Uterus (tissue), 4 donors: ENCODE results near the gene CRIM1. TPM values are rescaled to one million over a fixed set of nuclear protein-coding genes. Genes with fewer than 3 reads are reported as not detected.
A peak's percentile ranks its signal among the peaks of the same experiment; 100 is the strongest.

Source experiments
- DNase-seq, 2 donors: peaks; one replicate each; pipeline ENCODE4 v3.0.0-alpha.2; 2019 to 2020
- H3K27ac ChIP-seq, 2 donors: fragments of 200-600 bp; sonication (generic); 1 replicate in 1 of 2; 2 replicates in 1 of 2; pipeline ENCODE4 v1.5.1; 2016 to 2018
- H3K27me3 ChIP-seq, 2 donors: fragments of 200-600 bp; sonication (generic); one replicate each; pipeline ENCODE4 v1.5.1; 2018 to 2019; ENCODE audit warnings: control low read depth in 1 of 2
- H3K36me3 ChIP-seq, 2 donors: fragments of 200-600 bp; sonication (generic); one replicate each; pipeline ENCODE4 v1.5.1; 2019; ENCODE audit warnings: control low read depth in 1 of 2
- H3K4me1 ChIP-seq, 2 donors: fragments of 200-600 bp; sonication (generic); one replicate each; pipeline ENCODE4 v1.5.1; 2018 to 2019; ENCODE audit warnings: control low read depth in 1 of 2
- H3K4me3 ChIP-seq, 2 donors: fragments of 200-600 bp; sonication (generic); 1 replicate in 1 of 2; 2 replicates in 1 of 2; pipeline ENCODE4 v1.5.1; 2018 to 2019; ENCODE audit warnings: mild to moderate bottlenecking in 1 of 2
- H3K9me3 ChIP-seq, 2 donors: fragments of 200-600 bp; sonication (generic); one replicate each; pipeline ENCODE4 v1.5.1; 2019; ENCODE audit warnings: control low read depth in 1 of 2
- POLR2A ChIP-seq, 2 donors: fragments of 450-650 bp; IDR thresholded peaks; one replicate each; pipeline ENCODE4 v1.6.1; 2016; ENCODE audit warnings: antibody characterized with exemption in 2 of 2, mild to moderate bottlenecking in 1 of 2, moderate library complexity in 1 of 2
- intact Hi-C: fragments of 100-400 bp; cut with DNase I; formaldehyde crosslinking; loops from one replicate; pipeline ENCODE4 v1.15.1; 2023; ENCODE audit warnings: low total_unique reads
- total RNA-seq, 4 donors: library from RNA; depleted of rRNA in 3 of 4; stranded (reverse); fragments of >200 nt in 3 of 4; gene quantifications; one replicate each; pipeline versions ENCODE4 v1.1.0 to v1.2.4, GENCODE V29; 2014 to 2023
- TF ChIP-seq, protein P1 (sequence below), 4 experiments: fragments of 200-600 bp in 2 of 4; fragments of 450-650 bp in 2 of 4; sonication (generic) in 2 of 4; IDR thresholded peaks; one replicate each; pipeline ENCODE4 v1.5.1; 2016 to 2019; ENCODE audit warnings: antibody characterized with exemption in 4 of 4, mild to moderate bottlenecking in 2 of 4, moderate library complexity in 1 of 4
- donor health status: DM: yes; HTN: yes; CAD: no.

Gene CRIM1
- total RNA-seq, 4 donors from 2014 or later: 51.2 to 168 (median 66.6) TPM

DNA sequence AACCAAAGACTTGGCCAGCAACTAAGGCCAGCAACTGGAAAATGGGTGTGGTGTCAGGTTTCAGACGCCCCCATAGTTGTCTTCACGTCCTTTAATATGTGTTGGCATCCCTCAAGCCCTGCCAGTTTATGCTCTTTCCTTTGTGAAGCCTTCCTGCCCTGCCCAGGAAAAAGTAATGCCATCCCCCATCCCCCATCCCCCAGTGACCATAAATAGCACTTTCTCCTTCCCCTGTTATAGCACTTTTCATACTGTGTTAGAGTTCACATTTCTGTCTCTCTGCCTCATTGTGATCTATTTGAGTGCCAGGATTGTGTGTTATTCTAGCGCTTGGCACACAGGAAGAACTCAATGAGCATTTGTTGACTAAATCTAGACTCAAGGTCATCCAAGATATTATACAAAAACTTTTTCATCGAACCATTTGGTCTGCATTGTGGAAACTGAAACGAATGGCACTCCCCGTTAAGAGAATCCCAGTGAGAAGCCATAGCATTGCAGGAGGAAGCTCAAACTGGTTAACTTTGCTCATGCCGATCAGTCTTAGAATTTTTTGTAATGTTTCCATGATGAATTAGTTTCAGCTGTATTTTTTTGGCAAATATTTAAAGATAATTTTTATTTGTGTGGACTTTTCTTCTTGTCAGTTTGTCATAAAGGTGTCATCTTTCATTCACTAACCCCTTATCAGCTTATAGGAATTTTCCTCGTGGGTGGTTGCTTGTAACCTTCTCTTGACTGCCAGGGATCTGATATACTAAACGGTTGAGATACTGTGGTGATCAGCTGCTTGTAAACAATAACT, 15.7 kb downstream of the CRIM1 start:
- TF ChIP-seq, protein P1, sequence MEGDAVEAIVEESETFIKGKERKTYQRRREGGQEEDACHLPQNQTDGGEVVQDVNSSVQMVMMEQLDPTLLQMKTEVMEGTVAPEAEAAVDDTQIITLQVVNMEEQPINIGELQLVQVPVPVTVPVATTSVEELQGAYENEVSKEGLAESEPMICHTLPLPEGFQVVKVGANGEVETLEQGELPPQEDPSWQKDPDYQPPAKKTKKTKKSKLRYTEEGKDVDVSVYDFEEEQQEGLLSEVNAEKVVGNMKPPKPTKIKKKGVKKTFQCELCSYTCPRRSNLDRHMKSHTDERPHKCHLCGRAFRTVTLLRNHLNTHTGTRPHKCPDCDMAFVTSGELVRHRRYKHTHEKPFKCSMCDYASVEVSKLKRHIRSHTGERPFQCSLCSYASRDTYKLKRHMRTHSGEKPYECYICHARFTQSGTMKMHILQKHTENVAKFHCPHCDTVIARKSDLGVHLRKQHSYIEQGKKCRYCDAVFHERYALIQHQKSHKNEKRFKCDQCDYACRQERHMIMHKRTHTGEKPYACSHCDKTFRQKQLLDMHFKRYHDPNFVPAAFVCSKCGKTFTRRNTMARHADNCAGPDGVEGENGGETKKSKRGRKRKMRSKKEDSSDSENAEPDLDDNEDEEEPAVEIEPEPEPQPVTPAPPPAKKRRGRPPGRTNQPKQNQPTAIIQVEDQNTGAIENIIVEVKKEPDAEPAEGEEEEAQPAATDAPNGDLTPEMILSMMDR (IDR thresholded peaks at IDR 0.05): no peak
- no peak for TF ChIP-seq POLR2A (IDR thresholded peaks at IDR 0.05)
- Histone ChIP-seq H3K27me3 (no peaks in the 10 kb centered on the region), H3K9me3 (no peaks in the 10 kb centered on the region), H3K27ac (peak overlapping the region in 1 of 2 donors; percentile 5), H3K4me1 (peaks cover 3 to 7% of the 10 kb centered on the region in 2 donors), H3K4me3 (no peak overlapping the region), H3K36me3 (no peaks in the 10 kb centered on the region)
- no peak for DNase-seq
- intact Hi-C loops: no loop called here

DNA sequence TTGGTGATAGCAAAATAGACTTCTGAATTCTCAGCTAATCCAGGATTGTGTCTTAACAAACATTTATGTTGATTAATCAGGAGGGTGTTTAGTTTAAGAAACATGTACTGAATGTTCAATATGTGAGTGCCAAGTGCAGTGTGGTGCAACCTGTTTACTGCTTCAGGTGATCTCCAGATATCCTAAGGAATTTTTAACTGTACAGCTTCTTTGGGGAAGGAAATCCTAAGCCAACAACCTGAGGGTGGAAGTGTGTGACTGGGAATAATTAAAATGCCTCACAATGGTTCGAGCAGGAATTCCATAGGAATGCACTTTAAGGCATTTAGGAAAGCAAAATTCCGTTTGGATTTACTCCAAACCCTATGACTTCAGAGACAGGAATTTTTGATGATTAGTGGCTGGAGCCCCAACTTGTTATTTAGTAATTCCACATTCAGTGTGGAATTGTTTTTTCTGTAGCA, 16.4 kb downstream of the CRIM1 start:
- Histone ChIP-seq H3K9me3 (no peaks in the 10 kb centered on the region), H3K27me3 (no peaks in the 10 kb centered on the region), H3K27ac (peak overlapping the region in 1 of 2 donors; percentile 5), H3K4me3 (no peak overlapping the region), H3K36me3 (no peaks in the 10 kb centered on the region), H3K4me1 (peaks cover 3 to 14% of the 10 kb centered on the region in 2 donors)
- intact Hi-C loops: no loop called here
- DNase-seq: no peak
- TF ChIP-seq, protein P1 (IDR thresholded peaks at IDR 0.05): no peak
- no peak for TF ChIP-seq POLR2A (IDR thresholded peaks at IDR 0.05)

DNA sequence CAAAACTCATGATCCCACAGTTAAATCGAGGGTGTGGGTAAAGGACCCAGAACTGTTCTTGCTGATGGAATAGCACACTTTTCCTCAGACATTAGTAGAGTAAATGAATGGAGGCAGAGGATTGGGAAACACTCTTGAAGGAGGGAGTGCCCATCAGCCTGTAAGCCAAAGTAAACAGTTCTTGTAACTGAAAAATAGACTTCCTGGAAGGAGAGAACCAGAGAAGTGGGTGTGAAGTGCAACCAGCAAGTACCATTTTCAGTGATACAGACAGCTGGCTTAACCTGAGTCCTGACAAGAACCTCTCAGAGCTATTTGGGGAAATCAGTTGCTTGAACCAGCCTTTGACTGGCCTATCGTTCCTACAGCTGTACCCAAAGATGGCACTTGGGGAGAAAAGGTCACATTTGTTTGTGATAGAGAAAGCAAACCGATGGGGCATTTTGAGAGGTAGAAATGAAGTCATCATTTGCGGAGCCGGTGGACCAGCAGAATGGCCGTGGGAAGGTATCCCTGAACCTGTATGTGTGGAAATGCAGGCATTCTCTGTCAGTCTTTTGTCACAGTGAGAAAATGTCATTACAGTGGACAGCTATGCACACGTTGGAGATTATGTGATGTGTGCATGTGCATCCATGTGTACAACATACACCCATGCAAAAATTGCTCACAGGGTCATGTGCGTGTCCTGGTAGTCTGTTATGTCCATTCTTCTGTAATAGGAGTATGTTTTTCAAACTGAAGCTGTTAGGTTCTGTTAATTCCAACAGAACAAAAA, 17.8 kb downstream of the CRIM1 start:
- Histone ChIP-seq H3K4me3 (no peak overlapping the region), H3K36me3 (no peaks in the 10 kb centered on the region), H3K27me3 (no peaks in the 10 kb centered on the region), H3K9me3 (no peaks in the 10 kb centered on the region), H3K27ac (no peak overlapping the region), H3K4me1 (peaks cover 3 to 16% of the 10 kb centered on the region in 2 donors)
- no peak for TF ChIP-seq POLR2A (IDR thresholded peaks at IDR 0.05)
- TF ChIP-seq, protein P1 (IDR thresholded peaks at IDR 0.05): no peak
- DNase-seq: no peak
- intact Hi-C loops: no loop called here

DNA sequence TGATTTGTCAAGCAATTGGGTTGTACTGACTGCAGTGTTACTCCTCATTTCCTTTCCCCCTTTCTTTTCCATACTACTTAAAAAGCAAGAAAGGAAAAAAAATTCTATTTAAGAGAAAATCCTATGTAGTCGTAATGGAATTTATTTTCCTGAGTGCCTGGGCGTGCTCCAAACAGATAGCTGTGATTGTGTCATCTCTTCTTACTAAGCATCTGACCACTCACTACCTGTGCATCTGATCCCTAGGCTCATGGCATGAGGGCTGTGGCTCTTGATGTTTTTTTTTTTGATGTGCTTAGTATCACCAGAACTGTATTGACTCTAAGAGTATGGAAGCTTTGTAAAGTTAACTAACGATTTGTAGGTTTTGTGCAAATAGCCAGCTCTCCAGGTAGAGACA, 19.0 kb downstream of the CRIM1 start:
- no peaks in the 10 kb centered on the region for H3K9me3 ChIP-seq
- H3K36me3 ChIP-seq: no peaks in the 10 kb centered on the region
- no peak overlapping the region for H3K4me3 ChIP-seq
- H3K4me1 ChIP-seq: peaks cover 3 to 16% of the 10 kb centered on the region in 2 donors
- intact Hi-C loops: no loop called here
- no peak for DNase-seq
- TF ChIP-seq, protein P1 (IDR thresholded peaks at IDR 0.05): no peak
- no peak for TF ChIP-seq POLR2A (IDR thresholded peaks at IDR 0.05)
- no peaks in the 10 kb centered on the region for H3K27me3 ChIP-seq
- no peak overlapping the region for H3K27ac ChIP-seq

DNA sequence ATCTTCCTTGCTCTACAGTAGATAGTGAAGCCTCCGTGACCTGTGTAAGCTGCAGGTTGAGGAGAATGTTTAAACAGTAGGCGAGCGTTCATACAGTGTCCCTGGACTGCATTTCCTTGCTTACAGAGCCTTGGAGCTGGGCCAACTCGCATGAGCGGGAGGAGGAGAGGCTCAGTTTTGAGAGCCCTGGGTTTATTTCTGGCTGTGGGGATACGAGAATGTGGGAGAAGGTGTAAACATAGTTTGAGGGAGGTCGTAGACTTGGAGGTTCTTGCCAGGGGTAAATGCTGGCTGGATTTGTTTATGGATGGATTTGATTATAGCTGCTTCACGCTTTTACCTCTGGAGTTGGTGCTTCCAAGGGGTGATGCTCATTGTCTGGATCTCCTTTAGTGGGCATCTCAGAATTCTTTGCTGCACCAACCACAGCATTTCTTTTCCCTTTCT, 20.8 kb downstream of the CRIM1 start:
- intact Hi-C loops: no loop called here
- Histone ChIP-seq H3K27me3 (no peaks in the 10 kb centered on the region), H3K9me3 (no peaks in the 10 kb centered on the region), H3K36me3 (no peaks in the 10 kb centered on the region), H3K27ac (peak overlapping the region in 1 of 2 donors; percentile 23), H3K4me1 (peaks cover 3 to 16% of the 10 kb centered on the region in 2 donors), H3K4me3 (no peak overlapping the region)
- TF ChIP-seq, protein P1 (IDR thresholded peaks at IDR 0.05): no peak
- TF ChIP-seq POLR2A (IDR thresholded peaks at IDR 0.05): no peak
- peak; percentile 72 to 79 for DNase-seq
